ENCODE measurements around the gene ATAT1.

ATAT1 gene

GRCh38 chr6:30617565-30618269 lies 9.0 kb upstream of the ATAT1 start, which contains the start of gene MRPS18B:
Gene MRPS18B, plus strand, starts transcription at chr6:30617840. Its CDS starts 26 bp downstream, at chr6:30617866.
- Histone ChIP-seq H3K27me3 (replicated peaks) (no peaks in the 10 kb centered on the region), H3K27ac (peak within 1 kb of the TSS; percentile 99), H3K36me3 (replicated peaks) (peaks cover 33% of the 10 kb centered on the region), H3K4me3 (ENCODE audit: low read depth, low read length) (peak within 1 kb of the TSS; percentile 96)
- DNase-seq: peak; percentile 96
- in situ Hi-C loops (cut with HindIII; ENCODE audit: low pct_ligation_motif_present, low sequenced_read_pairs): no loop called here
- TF ChIP-seq, protein P1, sequence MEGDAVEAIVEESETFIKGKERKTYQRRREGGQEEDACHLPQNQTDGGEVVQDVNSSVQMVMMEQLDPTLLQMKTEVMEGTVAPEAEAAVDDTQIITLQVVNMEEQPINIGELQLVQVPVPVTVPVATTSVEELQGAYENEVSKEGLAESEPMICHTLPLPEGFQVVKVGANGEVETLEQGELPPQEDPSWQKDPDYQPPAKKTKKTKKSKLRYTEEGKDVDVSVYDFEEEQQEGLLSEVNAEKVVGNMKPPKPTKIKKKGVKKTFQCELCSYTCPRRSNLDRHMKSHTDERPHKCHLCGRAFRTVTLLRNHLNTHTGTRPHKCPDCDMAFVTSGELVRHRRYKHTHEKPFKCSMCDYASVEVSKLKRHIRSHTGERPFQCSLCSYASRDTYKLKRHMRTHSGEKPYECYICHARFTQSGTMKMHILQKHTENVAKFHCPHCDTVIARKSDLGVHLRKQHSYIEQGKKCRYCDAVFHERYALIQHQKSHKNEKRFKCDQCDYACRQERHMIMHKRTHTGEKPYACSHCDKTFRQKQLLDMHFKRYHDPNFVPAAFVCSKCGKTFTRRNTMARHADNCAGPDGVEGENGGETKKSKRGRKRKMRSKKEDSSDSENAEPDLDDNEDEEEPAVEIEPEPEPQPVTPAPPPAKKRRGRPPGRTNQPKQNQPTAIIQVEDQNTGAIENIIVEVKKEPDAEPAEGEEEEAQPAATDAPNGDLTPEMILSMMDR (IDR thresholded peaks at IDR 0.05; ENCODE audit: low read depth, low read length, missing control alignments): no peak

DNA sequence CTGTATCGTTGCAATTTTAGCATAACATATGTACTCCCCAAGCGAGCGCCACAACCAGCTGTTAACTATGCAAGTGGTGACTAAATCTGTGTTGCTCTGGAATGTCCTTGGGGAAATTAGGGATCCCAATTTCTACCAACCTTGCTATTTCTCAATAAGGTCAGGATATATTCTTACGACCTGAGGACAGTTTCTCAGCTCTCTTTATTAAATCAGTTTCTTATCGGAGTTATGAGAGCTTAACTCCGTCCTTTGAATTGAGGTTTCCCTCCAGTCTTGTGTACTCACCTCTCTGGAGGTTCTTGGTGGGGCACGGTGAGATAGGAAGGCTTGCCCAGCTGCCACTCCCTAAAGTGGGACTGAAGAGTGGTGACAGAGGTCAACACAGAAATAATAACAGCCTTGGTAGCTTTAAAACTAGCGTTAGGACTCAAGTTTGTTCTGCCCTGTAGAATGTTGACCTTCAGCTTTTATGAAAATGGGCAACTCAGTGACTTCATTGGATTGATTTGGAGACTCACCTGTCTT lies 8.3 kb upstream of the ATAT1 start:
- TF ChIP-seq, protein P1 (IDR thresholded peaks at IDR 0.05; ENCODE audit: low read depth, low read length, missing control alignments): no peak
- no peak for DNase-seq
- Histone ChIP-seq H3K27me3 (replicated peaks) (no peaks in the 10 kb centered on the region), H3K36me3 (replicated peaks) (peaks cover 36% of the 10 kb centered on the region), H3K4me3 (ENCODE audit: low read depth, low read length) (peak overlapping the region; percentile 61), H3K27ac (peak overlapping the region; percentile 99)
- in situ Hi-C loops (cut with HindIII; ENCODE audit: low pct_ligation_motif_present, low sequenced_read_pairs): no loop called here

DNA sequence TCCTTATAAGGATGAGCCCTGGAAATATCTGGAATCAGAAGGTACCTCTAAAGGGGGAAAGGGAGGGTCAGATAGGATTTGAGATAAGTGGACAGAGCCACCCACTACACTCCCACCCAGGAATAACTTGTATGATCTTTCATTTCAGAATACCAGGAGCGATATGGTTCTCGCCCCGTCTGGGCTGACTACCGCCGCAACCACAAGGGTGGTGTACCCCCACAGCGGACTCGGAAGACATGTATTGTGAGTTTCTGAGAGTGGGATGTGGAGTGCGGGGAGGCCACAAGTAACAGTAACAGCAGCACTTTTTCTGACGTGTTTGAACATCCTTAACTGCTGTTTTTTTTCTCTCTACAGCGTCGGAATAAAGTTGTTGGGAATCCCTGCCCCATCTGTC lies 7.1 kb upstream of the ATAT1 start:
- H3K4me3 ChIP-seq (ENCODE audit: low read depth, low read length): no peak overlapping the region
- H3K27ac ChIP-seq: no peak overlapping the region
- TF ChIP-seq, protein P1 (IDR thresholded peaks at IDR 0.05; ENCODE audit: low read depth, low read length, missing control alignments): no peak
- peaks cover 42% of the 10 kb centered on the region for H3K36me3 ChIP-seq (replicated peaks)
- no peaks in the 10 kb centered on the region for H3K27me3 ChIP-seq (replicated peaks)
- DNase-seq: no peak
- in situ Hi-C loops (cut with HindIII; ENCODE audit: low pct_ligation_motif_present, low sequenced_read_pairs): no loop called here

DNA sequence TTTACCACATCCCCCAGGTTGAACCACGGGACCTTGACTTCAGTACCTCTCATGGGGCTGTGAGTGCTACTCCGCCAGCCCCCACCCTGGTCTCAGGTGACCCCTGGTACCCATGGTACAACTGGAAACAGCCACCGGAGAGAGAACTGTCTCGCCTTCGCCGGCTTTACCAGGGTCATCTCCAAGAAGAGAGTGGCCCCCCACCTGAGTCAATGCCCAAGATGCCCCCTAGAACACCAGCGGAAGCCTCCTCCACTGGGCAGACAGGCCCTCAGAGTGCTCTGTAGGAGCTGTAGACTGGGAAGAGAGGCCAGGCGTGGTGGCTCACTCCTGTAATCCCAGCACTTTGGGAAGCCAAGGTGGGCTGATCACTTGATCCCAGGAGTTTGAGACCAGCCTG lies 1.2 kb upstream of the ATAT1 start:
- DNase-seq: no peak
- Histone ChIP-seq H3K27me3 (replicated peaks) (no peaks in the 10 kb centered on the region), H3K36me3 (replicated peaks) (peaks cover 33% of the 10 kb centered on the region), H3K4me3 (ENCODE audit: low read depth, low read length) (no peak overlapping the region), H3K27ac (no peak overlapping the region)
- in situ Hi-C loops (cut with HindIII; ENCODE audit: low pct_ligation_motif_present, low sequenced_read_pairs): no loop called here
- TF ChIP-seq, protein P1 (IDR thresholded peaks at IDR 0.05; ENCODE audit: low read depth, low read length, missing control alignments): no peak

GRCh38 chr6:30635834-30636233 lies 9.2 kb downstream of the ATAT1 start:
- Histone ChIP-seq H3K27me3 (replicated peaks) (no peaks in the 10 kb centered on the region), H3K36me3 (replicated peaks) (peaks cover 21% of the 10 kb centered on the region), H3K27ac (no peak overlapping the region), H3K4me3 (ENCODE audit: low read depth, low read length) (no peak overlapping the region)
- in situ Hi-C loops (cut with HindIII; ENCODE audit: low pct_ligation_motif_present, low sequenced_read_pairs): no loop called here
- TF ChIP-seq, protein P1 (IDR thresholded peaks at IDR 0.05; ENCODE audit: low read depth, low read length, missing control alignments): no peak
- DNase-seq: no peak
